M059J (cell line): Measurements from ENCODE around the gene EIPR1. TPM values are rescaled to one million over a fixed set of nuclear protein-coding genes. Genes with fewer than 3 reads are reported as not detected.
"Not testable (repeated sequence)": the region's sequence is repeated elsewhere in the genome, so short reads cannot be mapped to it uniquely, and the experiment has no call there.

Source experiments
- DNase-seq: peaks from one replicate; pipeline ENCODE4 v3.0.0-alpha.2; 2012; ENCODE audit warnings: low read depth
- total RNA-seq: library from RNA; depleted of rRNA; stranded (reverse); fragments of >200 nt; shearing (Covaris generic); gene quantifications from 2 replicates; pipeline ENCODE4 v1.2.3, GENCODE V29; 2014

Gene EIPR1
- total RNA-seq, 1 experiment from 2014 or later: 61.2 TPM

- no peak for DNase-seq
These were observed 19.7 kb downstream of the EIPR1 start for GRCh38 chr2:3357926-3358325.

- DNase-seq: not testable (repeated sequence)
These were observed 20.2 kb downstream of the EIPR1 start for GRCh38 chr2:3357446-3357845.

- DNase-seq: no peak
These were observed 20.8 kb downstream of the EIPR1 start for GRCh38 chr2:3356799-3357198.

- DNase-seq: no peak
These were observed 21.6 kb downstream of the EIPR1 start for GRCh38 chr2:3355951-3356569.

DNA sequence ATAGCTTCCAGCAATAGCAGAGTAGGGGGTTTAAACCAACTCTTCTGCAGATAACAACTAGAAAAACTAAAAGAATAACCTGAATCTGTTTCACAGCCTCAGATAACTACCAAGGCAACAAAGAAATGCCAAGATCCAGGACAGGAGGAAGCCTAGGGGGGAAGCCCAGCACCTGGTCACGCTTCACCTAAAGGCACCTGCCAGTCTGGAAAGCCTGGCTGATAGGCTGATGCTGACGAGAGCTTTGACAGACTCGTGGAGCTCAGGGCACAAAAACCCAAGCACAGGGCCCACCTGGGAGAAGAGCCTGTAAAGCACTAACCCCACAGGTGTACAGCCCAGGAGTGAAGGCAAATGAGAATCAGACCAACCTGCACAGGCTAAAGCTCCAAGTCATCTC lies 22.6 kb downstream of the EIPR1 start:
- no peak for DNase-seq

GRCh38 chr2:3349211-3349693 lies 28.4 kb downstream of the EIPR1 start:
- DNase-seq: no peak

GRCh38 chr2:3348767-3349166 lies 28.9 kb downstream of the EIPR1 start:
- DNase-seq: no peak

DNA sequence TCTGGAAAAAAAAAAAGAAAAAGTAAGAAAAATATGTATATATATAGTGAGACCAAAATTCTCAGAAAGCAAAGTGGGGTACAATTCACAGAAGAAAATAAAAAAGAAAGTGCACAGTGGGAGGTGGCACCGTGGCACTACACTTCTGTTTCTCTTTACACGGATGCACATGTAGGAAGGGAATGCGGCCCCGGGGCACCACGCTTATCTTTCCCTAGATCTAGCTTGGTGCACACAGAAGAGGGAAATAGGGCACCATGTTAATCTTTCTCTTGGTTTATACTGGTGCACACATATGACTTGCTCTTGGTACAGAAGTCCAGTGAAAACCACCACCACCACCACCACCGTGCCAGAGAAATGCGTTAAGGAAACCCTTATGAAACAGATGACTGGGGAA lies 32.0 kb downstream of the EIPR1 start:
- no peak for DNase-seq

- no peak for DNase-seq
These were observed 32.7 kb downstream of the EIPR1 start for GRCh38 chr2:3344897-3345296.

DNA sequence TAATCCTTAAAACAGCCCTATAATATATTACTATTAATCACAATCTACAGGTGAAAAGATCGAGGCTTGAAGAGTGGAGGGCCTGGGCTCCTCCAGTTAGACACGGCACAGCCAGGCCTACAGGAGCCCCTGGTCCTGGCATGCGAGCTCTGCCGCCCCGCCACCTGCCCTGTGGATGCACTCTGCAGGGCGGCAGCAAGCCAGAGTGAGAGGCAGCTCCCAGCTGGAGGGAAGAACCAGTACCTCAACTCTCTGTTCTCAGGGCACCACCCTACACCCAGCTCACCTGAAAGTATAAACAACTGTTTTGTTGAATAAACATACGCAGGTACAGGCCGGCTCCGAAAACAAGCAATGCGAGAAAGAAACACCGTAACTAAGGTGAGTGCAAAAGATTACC lies 34.6 kb downstream of the EIPR1 start:
- DNase-seq: no peak

DNA sequence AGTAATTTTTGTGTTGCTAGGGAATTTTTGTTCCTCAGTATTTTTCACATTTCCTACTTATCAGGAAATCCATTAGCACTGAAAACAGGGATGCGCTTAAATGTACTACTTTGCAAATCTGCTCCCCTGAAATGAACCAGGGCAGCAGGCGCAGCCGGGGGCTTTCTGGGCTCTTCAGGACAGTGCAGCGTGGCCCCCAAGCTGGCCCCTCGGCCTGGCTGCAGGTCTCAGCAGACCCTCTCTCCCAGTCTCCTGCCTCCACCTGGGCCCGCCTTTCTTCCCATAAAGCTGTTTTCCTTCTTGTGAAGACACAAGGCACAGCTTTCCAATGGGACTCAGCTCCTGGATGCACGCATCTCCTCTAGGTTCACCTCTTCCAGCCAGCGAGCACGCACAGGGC lies 35.3 kb downstream of the EIPR1 start:
- DNase-seq: no peak

GRCh38 chr2:3341336-3341735 lies 36.3 kb downstream of the EIPR1 start:
- no peak for DNase-seq

DNA sequence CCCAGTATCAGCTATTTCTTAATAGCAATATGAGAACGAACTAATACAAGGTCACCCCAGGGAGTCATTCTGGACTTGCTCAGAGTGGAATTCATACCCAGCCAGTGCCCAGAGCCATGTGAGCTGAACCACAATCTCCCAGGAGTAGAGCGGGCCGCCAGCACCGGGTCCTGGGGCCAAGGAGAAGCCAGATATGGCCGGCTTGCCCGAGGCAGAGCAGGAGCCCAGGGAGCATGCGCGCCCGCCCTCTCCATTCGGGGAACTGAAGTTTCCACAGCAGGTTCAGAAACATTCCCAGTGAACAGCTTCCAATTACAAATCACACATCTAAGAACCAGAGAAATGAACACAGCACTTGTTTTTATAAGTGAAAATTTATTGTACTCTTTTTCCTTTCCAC lies 37.5 kb downstream of the EIPR1 start:
- DNase-seq: no peak

DNA sequence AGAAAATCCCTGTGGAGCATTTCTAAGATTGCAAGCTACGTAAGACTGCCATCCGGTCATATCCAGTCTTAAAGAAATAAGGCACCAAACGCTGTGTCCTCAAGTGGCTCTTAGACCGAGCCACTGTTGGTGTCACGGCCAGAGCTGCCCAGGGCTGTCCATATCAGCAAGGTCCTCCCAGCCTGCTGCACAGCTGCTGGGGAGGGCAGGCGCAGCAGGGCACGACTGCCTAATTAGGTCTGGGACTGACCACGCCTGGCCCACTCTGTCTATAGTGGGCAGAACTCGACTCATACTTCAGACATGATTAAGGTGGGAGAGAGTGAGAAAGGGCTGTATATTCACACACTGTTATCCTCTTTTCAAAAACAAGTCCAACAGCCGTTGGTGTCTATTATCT lies 39.3 kb downstream of the EIPR1 start:
- no peak for DNase-seq

GRCh38 chr2:3336844-3337243 lies 40.8 kb downstream of the EIPR1 start:
- no peak for DNase-seq

GRCh38 chr2:3334392-3335345 lies 42.9 kb downstream of the EIPR1 start:
- no peak for DNase-seq

DNA sequence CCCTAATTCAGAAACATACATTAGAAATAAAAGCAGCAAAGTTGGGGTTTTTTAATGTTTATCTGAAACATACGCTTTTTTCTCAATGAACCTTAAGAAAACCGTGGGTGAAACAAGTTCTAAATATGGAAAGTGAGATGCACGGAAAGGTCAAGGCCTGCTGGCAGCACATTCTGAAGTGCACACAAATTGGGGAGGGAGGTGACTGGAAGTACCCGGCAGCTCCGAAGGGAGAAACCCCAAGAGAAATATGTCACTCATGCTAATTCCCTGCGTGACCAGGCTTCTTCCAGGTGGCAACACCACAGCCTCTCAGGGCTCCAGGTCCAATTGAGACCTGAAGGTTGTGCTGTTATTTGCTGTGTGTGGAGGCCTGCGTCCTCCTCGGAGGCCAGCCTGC lies 45.5 kb downstream of the EIPR1 start:
- no peak for DNase-seq

GRCh38 chr2:3329491-3329890 lies 48.1 kb downstream of the EIPR1 start:
- DNase-seq: no peak

- DNase-seq: no peak
These were observed 50.7 kb downstream of the EIPR1 start for GRCh38 chr2:3326871-3327270.

GRCh38 chr2:3326182-3326537 lies 51.5 kb downstream of the EIPR1 start:
- no peak for DNase-seq

- DNase-seq: no peak
These were observed 52.0 kb downstream of the EIPR1 start for GRCh38 chr2:3325458-3326181.
